Lower leg skin (tissue), 4 donors: ENCODE results near the gene TRPC1. TPM values are rescaled to one million over a fixed set of nuclear protein-coding genes. Genes with fewer than 3 reads are reported as not detected.

ENCODE experiments used
- DNase-seq, 2 donors: peaks; one replicate each; pipeline ENCODE4 v3.0.0-alpha.2; 2019; ENCODE audit warnings: low spot score in 2 of 2
- H3K4me3 ChIP-seq: fragments of 200-600 bp; sonication (generic); 2 replicates; pipeline ENCODE4 v1.5.1; 2017; ENCODE audit warnings: mild to moderate bottlenecking, low read depth; ENCODE audit not compliant: poor library complexity, severe bottlenecking
- POLR2A ChIP-seq, 2 donors: fragments of 450-650 bp; IDR thresholded peaks; one replicate each; pipeline ENCODE4 v1.6.1; 2016 to 2017; ENCODE audit warnings: antibody characterized with exemption in 2 of 2, mild to moderate bottlenecking in 1 of 2, moderate library complexity in 1 of 2
- WGBS, 2 donors: methylation state at CpG; one replicate each; pipeline ENCODE4 v1.1.5; 2018; 5-methylcytosine and 5-hydroxymethylcytosine counted together
- intact Hi-C: fragments of 100-400 bp; cut with DNase I; formaldehyde crosslinking; loops from one replicate; pipeline ENCODE4 v1.15.0; 2023; ENCODE audit warnings: low total_unique reads
- total RNA-seq, 4 donors: library from RNA; depleted of rRNA; stranded (reverse); fragments of >200 nt; gene quantifications; one replicate each; pipeline ENCODE4 v1.1.0, GENCODE V29; 2016
- TF ChIP-seq, protein P1 (sequence below), 3 donors: fragments of 450-650 bp; IDR thresholded peaks; one replicate each; pipeline ENCODE4 v1.5.1; 2016; ENCODE audit warnings: antibody characterized with exemption in 3 of 3, mild to moderate bottlenecking in 3 of 3, moderate library complexity in 2 of 3

Gene TRPC1
- 1 to 10 TPM; 2.7 to 5.5 (median 4.7) TPM for total RNA-seq

DNA sequence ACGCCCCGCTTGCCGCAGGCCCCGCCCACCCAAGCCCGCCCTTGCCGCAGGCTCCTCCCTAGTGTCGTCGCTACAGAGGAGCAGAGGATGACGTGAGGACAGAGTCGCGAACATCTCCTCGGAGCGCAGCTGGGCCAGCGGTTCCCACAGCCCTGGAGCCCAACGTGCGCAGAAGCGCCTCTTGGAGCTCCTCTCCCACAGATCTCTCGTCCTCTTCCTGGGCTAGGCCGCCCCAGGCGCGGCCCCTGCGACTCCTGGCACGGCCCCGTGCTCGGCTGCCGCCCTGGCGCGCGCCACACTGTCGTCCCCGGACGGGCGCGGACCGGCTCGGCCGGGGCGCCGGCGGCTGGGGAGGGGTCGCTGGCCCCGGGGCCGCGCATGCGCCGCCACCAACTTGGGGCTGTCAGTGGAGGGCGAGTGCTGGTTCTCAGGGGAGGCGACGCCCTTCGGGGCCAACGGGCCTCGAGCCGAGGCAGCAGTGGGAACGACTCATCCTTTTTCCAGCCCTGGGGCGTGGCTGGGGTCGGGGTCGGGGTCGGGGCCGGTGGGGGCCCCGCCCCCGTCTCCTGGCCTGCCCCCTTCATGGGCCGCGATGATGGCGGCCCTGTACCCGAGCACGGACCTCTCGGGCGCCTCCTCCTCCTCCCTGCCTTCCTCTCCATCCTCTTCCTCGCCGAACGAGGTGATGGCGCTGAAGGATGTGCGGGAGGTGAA, at the start of gene TRPC1:
TSS of gene TRPC1 (plus strand) at position 67 of the 714 bp plus-strand sequence. CDS start at position 593, 526 bp downstream.
- intact Hi-C loops, result no loop called here
- TF ChIP-seq, protein P1, sequence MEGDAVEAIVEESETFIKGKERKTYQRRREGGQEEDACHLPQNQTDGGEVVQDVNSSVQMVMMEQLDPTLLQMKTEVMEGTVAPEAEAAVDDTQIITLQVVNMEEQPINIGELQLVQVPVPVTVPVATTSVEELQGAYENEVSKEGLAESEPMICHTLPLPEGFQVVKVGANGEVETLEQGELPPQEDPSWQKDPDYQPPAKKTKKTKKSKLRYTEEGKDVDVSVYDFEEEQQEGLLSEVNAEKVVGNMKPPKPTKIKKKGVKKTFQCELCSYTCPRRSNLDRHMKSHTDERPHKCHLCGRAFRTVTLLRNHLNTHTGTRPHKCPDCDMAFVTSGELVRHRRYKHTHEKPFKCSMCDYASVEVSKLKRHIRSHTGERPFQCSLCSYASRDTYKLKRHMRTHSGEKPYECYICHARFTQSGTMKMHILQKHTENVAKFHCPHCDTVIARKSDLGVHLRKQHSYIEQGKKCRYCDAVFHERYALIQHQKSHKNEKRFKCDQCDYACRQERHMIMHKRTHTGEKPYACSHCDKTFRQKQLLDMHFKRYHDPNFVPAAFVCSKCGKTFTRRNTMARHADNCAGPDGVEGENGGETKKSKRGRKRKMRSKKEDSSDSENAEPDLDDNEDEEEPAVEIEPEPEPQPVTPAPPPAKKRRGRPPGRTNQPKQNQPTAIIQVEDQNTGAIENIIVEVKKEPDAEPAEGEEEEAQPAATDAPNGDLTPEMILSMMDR (IDR thresholded peaks at IDR 0.05), result no peak
- peak in 1 of 2 donors; percentile 54 for TF ChIP-seq POLR2A (IDR thresholded peaks at IDR 0.05)
- peak within 1 kb of the TSS; percentile 71 for H3K4me3 ChIP-seq
- WGBS, 2 donors, result 0% methylated on average over 20 to 26 of the region's 73 CpGs
- peak; percentile 46 to 93 for DNase-seq

DNA sequence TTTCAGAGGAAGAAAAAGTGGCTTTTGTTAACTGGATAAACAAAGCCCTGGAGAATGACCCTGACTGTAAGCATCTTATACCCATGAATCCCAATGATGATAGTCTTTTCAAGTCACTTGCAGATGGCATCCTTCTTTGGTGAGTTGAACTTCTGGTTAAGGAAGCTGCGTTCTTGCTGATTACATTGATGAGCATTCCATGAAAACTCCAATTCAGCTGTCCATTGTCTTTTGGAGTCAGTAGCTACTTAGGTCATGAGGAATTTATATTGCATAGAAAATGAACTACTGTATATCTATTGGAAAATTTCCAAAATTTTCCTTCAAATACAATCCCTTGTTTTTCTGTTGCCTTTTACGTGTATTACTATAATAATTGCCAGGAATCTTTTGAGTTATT, 47.7 kb upstream of the TRPC1 start:
- no peak overlapping the region for H3K4me3 ChIP-seq

DNA sequence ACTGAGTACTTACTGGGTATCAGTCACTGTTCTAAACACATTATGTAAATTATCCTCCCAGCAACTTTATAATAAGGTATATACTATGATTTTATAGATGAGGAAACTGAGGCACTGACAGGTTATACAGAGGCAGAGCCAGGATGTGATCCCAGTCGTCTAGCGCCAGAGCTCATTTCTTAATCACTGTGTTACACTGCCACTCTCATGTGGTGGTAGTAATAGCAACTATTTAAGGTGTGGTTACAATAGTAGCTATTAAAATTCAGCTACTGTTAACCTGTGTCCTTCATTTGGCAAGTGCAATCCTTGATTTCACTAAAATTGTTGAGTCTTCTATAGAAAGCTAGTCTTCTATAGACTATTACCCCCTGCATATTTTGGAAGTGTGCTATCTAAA, 43.1 kb upstream of the TRPC1 start:
- H3K4me3 ChIP-seq, result no peak overlapping the region
- DNase-seq, result no peak
- intact Hi-C loops, result no loop called here
- no peak for TF ChIP-seq POLR2A (IDR thresholded peaks at IDR 0.05)
- TF ChIP-seq, protein P1 (IDR thresholded peaks at IDR 0.05), result no peak
- 66 to 79% methylated on average over 2 of the region's 2 CpGs for WGBS, 2 donors

More for the DNA sequence above, 47.7 kb upstream of the TRPC1 start:
- TF ChIP-seq POLR2A (IDR thresholded peaks at IDR 0.05), result no peak
- TF ChIP-seq, protein P1 (IDR thresholded peaks at IDR 0.05), result no peak
- intact Hi-C loops, result no loop called here
- no peak for DNase-seq
- WGBS, 2 donors, result 79% methylated on average over 2 of the region's 2 CpGs

DNA sequence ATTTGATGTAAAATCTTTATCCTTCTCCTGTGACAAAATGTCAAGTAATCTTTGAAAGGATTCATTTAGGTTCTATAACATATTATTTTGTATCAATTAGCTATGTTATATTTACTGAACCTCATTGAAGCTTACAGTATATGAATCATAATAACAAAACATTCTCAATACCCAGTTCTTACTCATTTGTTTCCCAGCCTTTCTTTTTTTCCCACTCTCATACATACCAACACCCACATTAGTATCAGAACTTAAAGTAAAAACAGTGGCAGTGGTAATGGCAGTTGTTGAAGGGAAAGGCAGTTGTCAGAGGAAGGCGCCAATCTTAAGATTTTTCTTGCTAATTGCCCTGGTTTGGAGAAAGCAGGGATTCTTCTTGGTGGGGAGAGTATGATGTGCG, 33.2 kb upstream of the TRPC1 start:
- intact Hi-C loops, result no loop called here
- no peak overlapping the region for H3K4me3 ChIP-seq
- WGBS, 2 donors, result 93 to 97% methylated on average over 2 of the region's 2 CpGs
- no peak for DNase-seq
- TF ChIP-seq POLR2A (IDR thresholded peaks at IDR 0.05), result no peak
- TF ChIP-seq, protein P1 (IDR thresholded peaks at IDR 0.05), result no peak

- intact Hi-C loops, result no loop called here
- 83 to 94% methylated on average over 2 of the region's 2 CpGs for WGBS, 2 donors
- TF ChIP-seq, protein P1 (IDR thresholded peaks at IDR 0.05), result no peak
- TF ChIP-seq POLR2A (IDR thresholded peaks at IDR 0.05), result no peak
- no peak for DNase-seq
- no peak overlapping the region for H3K4me3 ChIP-seq
Measured at GRCh38 chr3:142691527-142691926, 32.3 kb upstream of the TRPC1 start.
